Measurements from ENCODE around the gene OSTC.
"Not testable (repeated sequence)": the region's sequence is repeated elsewhere in the genome, so short reads cannot be mapped to it uniquely, and the experiment has no call there.

Gene OSTC

DNA sequence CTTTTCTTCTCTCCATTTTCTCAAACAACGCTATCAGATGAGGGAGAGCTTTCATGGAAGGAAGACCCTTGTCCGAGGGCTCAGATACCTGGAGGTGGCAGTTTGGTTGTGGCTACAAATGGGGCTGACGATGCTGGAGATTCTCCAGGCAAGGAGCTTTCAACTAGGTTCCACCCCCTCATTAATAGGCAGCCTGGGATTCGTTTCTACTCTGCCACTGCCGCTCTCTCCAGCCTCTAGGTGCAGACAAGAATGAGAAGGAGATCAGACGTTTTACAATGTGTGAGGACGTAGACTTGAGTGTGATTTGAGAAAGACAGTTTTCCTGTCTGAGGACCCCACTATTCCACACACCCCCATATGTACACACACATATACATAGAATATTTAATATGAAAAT, 59.3 kb downstream of the OSTC start:
- Mint-ChIP-seq H3K4me1 (ENCODE audit: low read depth) (no peaks in the 10 kb centered on the region), H3K27ac (no peak overlapping the region), H3K9me3 (no peaks in the 10 kb centered on the region), H3K27me3 (peaks cover 6% of the 10 kb centered on the region), H3K4me3 (no peak overlapping the region), H3K36me3 (ENCODE audit: low read depth) (no peaks in the 10 kb centered on the region)
- intact Hi-C loops (cut with micrococcal nuclease) = no loop called here

DNA sequence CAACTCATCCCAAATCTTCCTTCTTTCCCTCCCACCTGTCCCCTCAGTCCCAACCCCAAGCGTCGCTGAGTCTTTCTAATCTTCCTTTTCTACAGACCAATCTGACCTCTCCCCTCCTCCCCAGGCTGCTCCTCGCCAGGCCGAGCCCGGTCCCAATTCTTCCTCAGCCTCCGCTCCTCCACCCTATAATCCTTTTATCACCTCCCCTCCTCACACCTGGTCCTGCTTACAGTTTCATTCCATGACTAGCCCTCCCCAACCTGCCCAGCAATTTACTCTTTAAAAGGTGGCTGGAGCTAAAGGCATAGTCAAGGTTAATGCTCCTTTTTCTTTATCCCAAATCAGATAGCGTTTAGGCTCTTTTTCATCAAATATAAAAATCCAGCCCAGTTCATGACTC, 60.2 kb downstream of the OSTC start:
- H3K27me3 Mint-ChIP-seq; H3K27ac Mint-ChIP-seq; intact Hi-C loops (cut with micrococcal nuclease); H3K4me1 Mint-ChIP-seq (ENCODE audit: low read depth); H3K36me3 Mint-ChIP-seq (ENCODE audit: low read depth); H3K4me3 Mint-ChIP-seq; H3K9me3 Mint-ChIP-seq: not testable (repeated sequence)

DNA sequence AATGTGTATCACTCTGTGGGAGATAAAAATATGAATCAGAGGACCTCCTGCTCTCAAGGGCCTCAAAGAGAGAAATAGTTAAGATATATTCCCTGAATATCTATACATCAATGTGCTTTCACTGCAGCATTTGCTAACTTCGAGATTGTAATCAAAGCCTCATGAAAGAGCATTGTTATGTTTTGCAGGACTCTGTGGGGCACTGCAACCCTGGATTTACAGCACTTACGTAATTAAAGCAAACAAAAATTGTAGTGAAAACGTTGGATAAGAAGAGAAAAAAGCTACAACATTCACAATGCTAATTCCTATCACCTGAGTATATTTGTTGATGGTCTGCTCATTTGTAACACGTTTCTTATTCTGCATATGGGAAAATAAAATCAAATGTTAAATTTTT, 64.5 kb downstream of the OSTC start:
- H3K4me3 Mint-ChIP-seq = no peak overlapping the region
- no peak overlapping the region for H3K27ac Mint-ChIP-seq
- H3K4me1 Mint-ChIP-seq (ENCODE audit: low read depth) = no peaks in the 10 kb centered on the region
- no peaks in the 10 kb centered on the region for H3K9me3 Mint-ChIP-seq
- peaks cover 4% of the 10 kb centered on the region for H3K27me3 Mint-ChIP-seq
- intact Hi-C loops (cut with micrococcal nuclease) = no loop called here
- H3K36me3 Mint-ChIP-seq (ENCODE audit: low read depth) = no peaks in the 10 kb centered on the region

DNA sequence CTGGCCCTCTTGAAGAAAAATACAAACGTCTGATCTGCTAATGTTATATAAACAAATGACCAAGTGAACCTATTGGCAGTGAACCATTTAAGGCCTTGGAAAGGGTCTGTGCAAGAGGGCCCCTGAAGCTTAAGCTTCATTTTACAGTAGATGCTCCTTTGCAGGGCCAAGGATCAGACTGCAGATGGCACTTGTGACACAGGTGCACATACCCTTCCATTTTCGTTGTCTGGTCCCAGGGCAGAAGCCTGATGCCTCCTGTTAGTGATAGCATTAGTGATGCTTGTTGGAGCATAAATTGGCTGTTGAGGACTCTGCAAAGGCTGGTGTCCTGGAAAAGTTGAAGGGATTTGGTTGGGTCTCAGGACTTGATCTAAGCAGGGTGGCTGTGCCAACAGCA, 65.9 kb downstream of the OSTC start:
- Mint-ChIP-seq H3K4me1 (ENCODE audit: low read depth) (no peaks in the 10 kb centered on the region), H3K4me3 (no peak overlapping the region), H3K27me3 (peaks cover 1% of the 10 kb centered on the region), H3K27ac (no peak overlapping the region), H3K9me3 (no peaks in the 10 kb centered on the region), H3K36me3 (ENCODE audit: low read depth) (no peaks in the 10 kb centered on the region)
- intact Hi-C loops (cut with micrococcal nuclease) = no loop called here

DNA sequence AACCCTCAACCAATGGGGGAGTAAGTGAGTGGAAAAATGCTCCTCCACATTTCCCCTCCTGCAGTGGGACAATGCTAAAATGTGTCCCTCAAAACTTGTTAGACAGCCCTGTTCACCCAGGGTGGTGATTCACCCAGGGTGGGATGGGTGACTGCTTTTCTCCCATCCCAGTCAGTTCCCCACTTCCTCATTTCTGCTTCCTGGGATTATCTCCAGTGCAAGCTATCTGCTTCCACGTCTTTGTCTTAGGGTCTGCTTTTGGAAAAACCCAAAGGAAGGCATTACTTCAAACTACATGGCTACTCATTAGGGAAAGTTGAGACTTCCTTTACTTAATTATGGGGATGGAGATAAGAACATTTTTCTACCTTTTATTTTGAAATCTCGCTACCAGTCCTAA, 67.0 kb downstream of the OSTC start:
- no peaks in the 10 kb centered on the region for H3K36me3 Mint-ChIP-seq (ENCODE audit: low read depth)
- no peaks in the 10 kb centered on the region for H3K4me1 Mint-ChIP-seq (ENCODE audit: low read depth)
- peaks cover 1% of the 10 kb centered on the region for H3K27me3 Mint-ChIP-seq
- intact Hi-C loops (cut with micrococcal nuclease) = no loop called here
- no peaks in the 10 kb centered on the region for H3K9me3 Mint-ChIP-seq
- H3K4me3 Mint-ChIP-seq = no peak overlapping the region
- H3K27ac Mint-ChIP-seq = no peak overlapping the region

All from dendritic cell treated with granulocyte-macrophage colony-stimulating factor and Interleukin-4, amounts not matched to agents 40 ng/mL and 50 ng/mL, for 4 days (primary cell).